HG03457 (cell line): ENCODE measurements around the gene RALGPS1.

Experiments used
- ATAC-seq: cut with Tn5 transposase; IDR thresholded peaks from one replicate; pipeline ENCODE4 v1.9.1; 2021; ENCODE audit warnings: moderate number of reproducible peaks; ENCODE audit not compliant: unreplicated experiment

The RALGPS1 gene

DNA sequence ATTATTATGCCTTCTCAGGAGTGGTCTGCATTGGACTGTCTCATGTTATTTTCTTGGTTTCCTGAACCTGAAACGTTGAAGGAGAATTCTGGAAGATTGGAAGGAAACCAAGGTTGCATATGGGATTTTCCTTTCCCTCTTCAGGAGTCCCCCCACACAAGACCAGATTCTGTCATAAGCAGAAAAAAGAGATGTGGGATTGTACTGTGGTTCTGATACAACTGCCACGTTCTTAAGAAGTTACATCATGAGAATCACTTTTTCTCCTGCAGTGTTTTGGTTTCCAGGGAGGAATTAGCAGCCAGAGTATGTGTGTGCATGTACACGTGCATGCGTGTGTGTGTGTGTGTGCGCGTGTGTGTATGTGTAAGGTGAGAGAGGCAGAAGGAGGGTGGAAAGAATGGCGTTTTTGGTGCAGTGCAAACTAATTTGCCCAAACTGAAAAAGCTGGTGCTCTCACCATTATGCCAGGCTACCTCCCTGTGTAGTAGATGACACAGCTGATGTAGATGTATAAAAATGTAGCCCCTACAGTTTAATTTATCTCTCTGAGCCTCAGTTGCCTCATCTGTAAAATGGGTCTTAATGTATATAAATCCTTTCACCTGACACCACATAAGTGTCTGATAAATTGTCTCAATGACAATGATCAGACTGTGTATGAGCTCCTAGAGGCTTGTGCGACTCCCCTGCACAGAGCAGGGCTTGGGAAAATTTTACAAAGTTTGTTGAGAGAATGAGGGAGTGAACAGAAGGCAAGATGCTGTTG lies 38.6 kb downstream of the RALGPS1 start:
- ATAC-seq, result no peak

DNA sequence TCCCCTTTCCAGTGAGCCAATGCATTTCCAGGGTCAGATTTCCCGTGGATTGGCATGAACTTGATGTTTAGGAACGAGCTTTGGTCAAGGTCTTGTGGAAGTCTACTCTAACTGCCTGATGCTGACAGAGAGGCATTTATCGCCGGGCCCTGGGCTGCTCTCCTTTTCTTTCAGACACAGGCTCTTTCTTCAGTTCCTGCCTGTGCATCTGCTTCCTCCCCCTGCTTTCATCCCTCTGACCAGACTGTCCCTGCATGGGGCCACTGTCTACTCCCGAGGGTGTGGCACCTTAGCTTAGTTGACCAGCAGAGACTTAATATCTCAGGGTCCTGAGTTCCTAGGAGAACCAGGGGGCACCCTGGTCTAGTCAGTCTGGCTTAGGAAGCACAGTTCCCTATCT lies 41.2 kb downstream of the RALGPS1 start:
- no peak for ATAC-seq

DNA sequence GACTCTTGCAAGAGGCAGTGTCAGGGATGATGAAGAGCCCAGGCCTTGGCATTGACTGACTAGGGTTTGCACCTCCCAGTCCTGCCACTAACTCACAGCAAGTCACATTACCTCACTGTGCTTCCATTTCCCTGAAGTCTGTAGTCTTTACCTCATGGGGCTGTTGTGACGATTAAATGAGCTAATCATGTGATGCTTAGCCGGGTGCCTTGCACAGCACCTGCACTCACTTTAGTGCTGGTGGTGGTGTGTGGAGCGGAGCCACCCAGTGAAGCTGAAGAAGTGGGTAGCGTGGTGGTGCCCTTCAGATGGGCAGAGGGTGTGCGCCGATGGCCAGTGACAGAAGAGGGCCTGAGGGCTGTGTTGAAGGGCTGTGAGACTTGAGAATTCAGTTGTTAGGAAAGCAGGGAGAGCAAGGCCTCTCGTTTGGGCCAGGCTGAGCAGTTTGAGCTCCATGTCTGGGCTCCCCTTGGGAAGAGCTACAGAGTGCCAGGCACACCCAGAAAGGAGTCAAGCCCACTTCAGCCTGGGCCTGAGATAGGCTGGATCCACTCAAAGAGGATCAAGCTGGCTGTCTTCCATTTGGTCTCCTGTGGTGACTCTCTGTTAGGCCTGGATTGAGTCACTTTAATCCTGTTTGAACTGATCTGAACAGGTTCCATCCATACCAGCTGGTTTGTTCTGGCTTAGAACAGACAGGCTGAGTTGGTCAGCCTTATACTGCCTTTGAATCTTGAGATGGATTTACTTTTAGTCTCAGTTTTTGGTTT lies 42.5 kb downstream of the RALGPS1 start:
- no peak for ATAC-seq

DNA sequence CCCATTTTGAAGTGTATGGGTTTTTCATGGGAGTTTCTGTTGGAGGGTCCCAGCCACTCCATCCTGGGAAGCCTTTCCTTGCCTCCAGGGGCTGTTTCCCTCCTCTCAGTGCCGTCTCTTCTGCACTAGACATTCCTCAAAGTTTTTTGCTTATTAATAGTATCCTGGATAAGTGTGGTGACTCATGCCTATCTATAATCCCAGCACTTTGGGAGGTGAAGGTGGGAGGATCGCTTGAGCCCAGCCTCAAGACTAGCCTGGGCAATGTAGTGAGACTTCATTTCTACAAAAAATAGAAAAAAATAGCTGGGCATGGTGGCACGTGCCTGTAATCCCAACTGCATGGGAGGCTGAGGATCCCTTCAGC lies 43.1 kb downstream of the RALGPS1 start:
- no peak for ATAC-seq

DNA sequence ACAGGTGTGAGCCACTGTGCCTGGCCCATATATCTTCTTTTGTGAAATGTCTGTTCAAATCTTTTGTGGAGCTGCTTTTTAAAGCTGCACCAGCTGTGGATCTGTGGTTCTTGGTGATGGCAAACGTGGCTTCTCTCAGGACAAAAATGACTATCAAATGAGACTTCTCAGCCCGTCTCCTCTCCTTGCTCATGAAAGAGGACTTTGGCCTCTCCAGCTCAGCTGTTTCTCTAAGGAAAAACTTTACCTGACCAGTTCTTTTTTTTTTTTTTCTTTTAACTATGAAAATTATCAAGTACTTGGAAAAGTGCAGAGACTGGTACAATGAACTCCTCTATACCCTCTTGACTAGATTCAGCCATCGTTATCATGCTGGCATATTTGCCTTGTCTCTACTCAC lies 44.8 kb downstream of the RALGPS1 start:
- ATAC-seq, result no peak

DNA sequence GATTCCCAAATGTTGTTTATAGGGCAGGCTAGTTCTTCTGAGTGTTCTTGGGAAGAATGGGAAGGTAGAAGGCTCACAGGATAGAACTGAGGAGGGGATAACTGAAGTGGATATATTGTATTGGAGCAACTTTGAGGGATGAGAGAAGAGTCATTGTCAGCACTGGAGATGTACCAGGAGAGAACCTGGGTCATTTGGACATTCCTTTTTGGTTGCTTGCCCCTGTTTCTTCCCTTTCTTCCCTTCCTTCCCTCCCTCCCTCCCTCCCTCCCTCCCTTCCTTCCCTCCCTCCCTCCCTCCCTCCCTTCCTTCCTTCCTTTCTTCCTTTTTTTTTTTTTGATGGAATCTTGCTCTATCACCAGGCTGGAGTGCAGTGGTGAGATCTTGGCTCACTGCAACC lies 45.3 kb downstream of the RALGPS1 start:
- no peak for ATAC-seq

DNA sequence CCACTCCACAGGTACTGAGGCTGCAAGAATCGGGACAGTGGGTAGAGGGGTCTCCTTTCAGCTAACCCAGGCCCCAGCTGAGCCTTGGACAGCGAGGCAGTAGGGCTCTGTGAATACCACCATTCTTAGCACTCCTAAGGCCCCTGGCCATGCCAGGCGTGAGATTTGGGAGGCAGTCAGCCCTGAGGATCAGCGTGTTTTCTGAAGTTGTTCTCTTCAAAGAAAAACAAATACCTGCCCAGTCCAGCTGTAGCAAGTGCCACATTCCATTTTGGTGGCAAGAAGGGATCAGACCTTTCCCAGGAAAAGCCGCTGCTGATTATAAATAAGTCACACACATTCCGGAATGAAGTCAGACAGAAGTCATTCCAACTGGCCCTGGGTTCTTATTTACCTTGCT lies 47.8 kb downstream of the RALGPS1 start:
- no peak for ATAC-seq

DNA sequence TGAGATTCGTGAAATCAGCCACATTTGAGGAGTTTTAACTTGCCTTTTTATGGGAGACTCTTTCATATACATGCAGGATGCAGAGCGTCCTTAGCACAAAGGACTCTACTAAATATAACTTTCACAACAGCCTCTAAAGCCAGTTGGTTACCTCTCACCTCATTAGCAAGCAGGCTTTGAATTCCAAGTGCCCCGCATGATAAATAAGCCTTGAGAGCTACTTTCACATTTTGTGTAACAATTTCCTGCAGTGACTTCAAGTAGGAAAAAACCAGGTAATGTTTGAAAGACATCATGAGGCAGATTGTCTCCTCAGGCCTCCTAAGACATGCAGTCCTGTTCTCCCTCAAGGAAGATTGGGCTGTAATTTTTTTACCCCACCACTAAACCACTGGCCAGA lies 50.5 kb downstream of the RALGPS1 start:
- no peak for ATAC-seq

DNA sequence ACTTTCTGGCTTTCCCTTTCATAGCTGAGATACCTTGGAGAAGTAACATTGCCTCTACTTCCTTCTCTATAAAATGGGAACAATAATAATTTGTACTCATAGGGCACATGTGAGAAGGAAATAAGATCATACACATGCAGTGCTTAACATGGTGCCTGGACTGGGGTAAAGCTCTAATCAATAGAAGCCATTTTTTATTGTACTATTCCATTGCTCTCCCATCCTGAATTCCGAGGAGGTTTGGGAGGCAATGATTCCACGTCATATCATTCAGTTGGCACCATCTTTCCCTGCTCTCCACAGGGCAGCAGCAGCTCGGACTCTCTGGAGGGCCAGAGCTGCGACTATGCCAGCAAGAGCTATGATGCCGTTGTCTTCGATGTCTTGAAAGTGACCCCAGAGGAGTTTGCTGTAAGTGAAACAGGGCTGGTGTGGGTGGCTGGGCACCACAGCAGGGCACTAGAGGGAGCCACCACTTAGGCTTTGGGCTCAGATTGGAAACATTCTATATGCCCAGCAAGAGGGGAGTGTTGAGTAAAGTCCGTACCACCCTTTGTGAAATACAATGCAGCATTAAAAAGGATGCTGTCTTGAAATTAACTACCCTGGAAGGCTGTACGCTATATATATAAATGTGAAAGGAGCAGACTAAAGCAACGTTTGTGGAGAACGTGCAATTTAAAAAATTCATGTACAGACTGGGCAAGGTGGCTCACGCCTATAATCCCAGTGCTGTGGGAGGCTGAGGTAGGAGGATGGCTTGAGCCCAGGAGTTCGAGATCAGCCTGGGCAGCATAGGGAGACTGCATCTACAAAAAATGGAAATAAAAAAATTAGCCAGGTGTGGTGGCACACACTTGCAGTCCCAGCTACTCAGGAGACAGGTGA lies 51.2 kb downstream of the RALGPS1 start:
- ATAC-seq, result no peak

DNA sequence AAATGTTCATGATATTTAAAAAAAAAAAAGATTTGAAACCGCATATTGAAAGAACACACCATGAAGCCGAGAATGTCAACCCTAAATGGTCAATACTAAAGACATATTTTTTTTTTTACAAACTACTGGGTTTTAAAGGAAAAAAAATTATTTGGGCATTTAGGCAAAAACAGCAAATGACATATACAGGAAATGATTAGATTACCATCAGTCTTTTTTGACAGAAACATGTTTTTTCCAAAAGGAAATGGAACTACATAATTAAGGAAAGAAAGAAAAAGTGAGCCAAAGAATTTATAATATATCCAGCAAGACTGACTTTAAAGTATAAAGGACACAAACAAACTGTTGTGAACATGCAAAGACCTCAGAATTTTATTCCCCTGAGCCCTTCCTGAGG lies 56.7 kb downstream of the RALGPS1 start:
- no peak for ATAC-seq

DNA sequence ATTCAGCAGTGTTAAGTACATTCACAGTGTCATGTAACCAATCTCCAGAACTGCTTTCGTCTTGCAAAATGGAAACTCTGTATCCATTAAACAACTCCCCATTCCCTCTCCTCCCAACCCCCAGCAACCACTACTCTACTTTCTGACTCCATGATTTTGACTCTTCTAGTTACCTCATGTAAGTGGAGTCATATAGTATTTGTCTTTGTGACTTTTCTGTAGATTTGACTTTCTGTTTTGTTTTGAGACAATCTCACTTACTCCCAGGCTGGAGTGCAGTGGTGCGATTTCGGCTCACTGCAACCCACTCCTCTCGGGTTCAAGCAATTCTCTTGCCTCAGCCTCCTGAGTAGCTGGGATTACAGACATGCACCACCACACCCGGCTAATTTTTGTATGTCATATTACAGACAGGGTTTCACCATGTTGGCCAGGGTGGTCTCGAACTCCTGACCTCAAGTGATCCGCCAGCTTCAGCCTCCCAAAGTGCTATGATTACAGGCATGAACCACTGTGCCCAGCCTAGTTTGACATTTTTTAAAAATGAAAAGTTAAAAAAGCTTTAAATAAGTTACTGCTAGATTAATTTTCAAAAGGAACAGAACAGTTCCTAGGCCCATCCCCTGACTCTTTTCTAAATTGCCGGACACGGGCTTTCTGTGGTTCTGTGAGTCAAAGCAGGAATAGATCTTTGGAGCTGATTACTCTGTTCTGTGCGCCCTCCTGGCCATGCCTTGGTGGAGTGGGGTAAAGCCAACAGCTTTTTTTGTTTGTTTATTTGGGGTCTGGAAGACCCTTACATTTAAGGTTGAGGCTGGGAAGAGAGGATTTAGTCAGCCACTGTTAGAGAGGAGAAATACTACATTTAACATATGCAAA lies 59.3 kb downstream of the RALGPS1 start:
- no peak for ATAC-seq

DNA sequence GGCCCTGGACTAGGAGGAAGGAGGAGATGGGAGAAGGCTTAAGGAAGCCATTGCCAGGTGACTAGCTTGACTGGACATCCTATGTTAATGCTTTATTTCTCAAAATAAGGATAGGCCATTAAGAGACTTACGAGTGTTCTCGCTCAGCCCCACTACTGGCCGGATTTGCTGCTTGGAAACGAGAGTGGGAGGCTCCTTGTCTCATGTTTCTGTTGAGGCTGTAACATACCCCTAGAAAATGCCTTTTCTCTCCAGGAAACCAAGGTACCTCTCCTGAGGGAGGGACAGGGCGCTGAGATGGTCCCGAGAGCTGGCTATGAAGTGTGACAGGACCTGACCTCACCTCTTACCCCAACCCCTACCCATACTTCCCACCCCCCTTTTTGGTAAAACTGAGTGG lies 60.0 kb downstream of the RALGPS1 start:
- ATAC-seq, result no peak

DNA sequence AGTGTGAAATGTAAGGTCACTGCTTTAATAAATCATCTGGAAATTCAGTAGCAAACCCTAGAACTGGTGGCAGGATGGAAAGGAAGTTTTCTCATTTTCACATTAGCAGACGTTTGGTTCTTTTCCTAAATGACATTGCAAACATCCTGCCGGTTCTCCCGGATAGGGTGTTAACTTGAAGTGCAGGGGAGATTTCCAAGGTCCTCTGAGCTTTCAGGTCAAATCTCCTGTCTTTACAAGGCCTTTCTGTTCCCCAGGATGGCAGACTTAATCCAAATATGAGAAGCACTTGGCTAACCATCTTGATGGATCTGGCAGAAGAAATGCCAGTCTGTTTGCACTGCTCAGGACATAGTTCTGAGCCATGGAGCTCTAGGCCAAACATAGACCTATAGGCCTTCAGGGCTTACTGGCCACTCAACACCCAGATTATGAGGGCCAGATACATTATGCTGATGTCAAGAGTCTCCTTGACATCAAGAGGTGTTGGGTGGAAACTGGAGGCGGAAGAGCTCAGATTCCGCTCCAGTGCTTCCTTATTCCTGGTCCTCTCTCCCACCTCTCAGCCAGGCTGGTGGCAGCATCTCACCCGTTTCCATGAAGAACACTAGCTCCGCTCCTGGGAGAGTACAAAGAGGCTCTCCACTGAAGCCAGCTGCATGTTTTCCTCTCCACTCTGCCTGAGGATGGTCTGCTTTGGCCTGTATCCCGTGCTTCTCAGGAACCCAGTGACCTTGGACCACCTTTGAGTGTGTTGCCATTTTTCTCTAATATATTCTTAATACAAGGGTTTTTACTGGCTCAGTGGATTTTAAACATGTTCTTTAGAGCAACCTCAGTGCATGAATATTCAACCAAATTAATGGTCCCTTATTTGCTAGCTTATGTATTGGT lies 61.0 kb downstream of the RALGPS1 start:
- no peak for ATAC-seq

DNA sequence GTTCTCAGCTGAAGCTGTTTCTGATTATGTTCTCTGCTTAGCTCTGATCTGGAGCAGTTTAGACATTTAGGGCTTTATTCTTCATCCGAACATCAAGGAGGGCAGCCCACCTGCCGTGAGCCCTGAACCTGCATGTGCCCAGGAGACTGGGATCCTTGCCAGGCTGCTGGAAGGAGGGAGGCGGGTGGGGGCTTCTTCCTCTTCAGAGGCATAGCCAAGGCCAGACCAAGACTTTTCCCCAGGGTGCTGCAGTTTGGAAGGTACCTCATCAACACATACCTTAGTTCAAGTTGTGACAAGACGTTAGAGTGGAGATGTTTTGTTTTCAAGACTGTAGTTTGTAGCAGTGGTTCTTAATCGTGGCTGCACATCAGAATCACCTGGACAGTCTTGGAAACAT lies 64.9 kb downstream of the RALGPS1 start:
- ATAC-seq, result no peak

DNA sequence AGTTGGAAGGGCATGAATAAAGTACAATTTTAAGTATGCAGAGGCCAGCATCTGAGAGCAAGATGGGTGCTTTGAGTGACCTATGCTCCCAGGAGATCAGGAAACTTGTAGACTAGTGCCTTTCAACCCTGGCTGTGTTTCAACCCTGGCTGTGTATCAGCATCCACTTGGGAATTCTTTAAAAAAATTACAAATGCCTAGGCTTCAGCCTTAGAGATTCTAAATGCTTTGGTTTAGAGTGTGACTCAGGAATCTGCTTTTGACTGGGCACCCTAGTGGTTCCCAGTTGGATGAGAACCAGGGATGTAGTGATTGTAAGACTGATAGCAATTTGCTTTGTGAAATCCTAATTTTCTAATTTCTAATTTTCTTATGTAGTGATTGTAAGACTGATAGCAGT lies 65.6 kb downstream of the RALGPS1 start:
- no peak for ATAC-seq

DNA sequence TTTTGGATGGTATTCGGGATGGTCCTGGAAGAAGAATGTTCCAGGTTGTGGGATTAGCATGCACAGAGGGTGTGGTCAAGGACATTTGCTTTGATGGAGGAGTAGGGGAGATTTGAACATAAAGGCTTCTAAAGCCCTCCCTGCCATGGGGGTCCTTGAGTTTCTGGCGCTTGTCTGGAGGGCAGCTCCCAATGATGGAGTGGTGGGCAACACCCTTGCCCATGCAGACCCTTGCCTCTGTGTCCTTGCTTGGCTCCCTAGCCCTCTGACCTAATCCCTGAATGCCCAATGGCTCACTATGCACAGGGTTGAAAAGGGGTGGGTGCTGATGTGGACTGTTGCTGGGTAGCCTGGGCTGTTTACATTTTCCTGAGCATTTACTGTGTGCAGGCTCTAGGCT lies 66.6 kb downstream of the RALGPS1 start:
- ATAC-seq, result no peak

DNA sequence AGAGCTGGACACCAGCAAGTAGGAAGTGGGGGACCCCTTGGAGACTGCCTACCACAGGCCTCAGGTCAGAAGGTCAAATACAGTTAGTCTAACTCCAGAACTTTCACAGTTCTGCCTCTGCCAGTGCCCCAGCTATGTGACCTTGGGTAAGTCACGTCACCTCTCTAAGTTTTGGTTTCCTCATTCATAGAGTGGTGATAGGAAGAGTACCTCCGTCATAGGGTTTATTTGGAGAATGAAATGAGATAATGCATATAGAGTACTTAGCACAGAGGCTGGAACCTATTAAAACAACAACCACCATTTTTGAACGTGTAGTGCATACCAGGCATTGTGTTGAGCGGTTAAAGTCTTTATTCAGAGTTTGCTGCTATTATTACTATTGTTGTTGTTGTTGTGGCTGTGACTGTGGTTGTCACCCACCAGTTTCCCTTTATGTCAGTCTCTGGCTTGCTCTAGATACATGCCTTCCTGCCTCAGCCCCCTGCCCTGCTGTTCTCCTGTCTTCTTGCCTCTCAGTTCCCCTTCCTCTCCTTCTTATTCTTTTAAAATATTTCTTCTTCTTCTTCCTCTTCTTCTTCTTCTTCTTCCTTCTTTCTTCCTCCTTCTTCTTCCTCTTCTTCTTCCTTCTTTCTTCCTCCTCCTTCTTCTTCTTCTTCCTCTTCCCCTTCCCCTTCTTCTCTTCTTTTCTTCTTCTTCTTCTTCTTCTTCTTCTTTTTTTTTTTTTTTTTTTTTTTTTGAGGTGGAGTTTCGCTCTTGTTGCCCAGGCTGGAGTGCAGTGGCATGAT lies 67.8 kb downstream of the RALGPS1 start:
- no peak for ATAC-seq

DNA sequence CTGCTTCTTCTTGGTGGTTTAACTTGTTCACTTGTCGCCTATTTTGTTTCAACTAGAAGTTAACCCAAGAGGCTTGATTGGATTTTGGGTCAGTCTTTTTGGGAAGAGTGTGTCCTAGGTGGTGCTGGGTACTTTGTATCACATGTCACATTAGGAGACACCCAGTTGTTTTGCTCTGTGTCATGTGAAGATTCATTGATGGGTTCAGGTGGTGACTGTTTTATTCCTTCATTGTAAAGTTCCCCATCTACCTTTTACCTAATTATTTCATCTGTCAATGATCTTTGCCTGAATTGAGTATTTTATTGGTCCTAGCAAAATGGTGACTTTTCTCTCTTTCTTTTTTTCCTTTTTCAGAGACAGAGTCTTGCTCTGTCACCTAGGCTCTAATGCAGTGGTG lies 69.2 kb downstream of the RALGPS1 start:
- ATAC-seq, result no peak

DNA sequence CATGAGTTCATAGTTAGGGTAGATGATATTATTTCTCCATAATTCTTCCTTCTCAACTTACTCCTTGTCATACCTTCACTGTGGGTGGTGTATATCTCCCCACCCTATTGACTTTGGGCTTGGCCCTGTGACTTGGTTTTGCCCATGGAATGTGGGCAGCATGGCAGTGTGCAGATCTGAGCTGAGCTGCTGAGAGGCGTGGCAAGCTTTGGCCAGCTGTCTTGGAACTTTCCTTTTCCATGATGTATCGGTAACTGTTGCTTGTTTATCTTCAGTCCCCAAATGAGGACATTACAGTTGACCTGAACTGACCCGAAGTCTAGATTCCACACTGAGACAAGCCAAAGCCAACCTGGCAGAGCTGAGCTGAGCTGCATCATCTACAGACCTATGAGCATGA lies 70.4 kb downstream of the RALGPS1 start:
- no peak for ATAC-seq
